Measurements from ENCODE around the gene MACROH2A2.

- TF ChIP-seq EZH2 (IDR thresholded peaks at IDR 0.05) (no peak), POLR2AphosphoS5 (IDR thresholded peaks at IDR 0.05; ENCODE audit: borderline replicate concordance, low read depth, low read length) (no peak), FOXP2 (optimal IDR thresholded peaks at IDR 0.05; ENCODE audit: control extremely low read depth, extremely low read length, insufficient read depth) (no peak)
Observed at GRCh38 chr10:70142555-70142954, 89.9 kb downstream of the MACROH2A2 start.

All from SK-N-MC (cell line).